ENCODE measurements around the gene RASGRF2. TPM values are rescaled to one million over a fixed set of nuclear protein-coding genes. Genes with fewer than 3 reads are reported as not detected.
"Not testable (repeated sequence)": the region's sequence is repeated elsewhere in the genome, so short reads cannot be mapped to it uniquely, and the experiment has no call there.

Gene RASGRF2
- total RNA-seq, 2 donors from 2014 or later, result 6.9 to 13.9 TPM

DNA sequence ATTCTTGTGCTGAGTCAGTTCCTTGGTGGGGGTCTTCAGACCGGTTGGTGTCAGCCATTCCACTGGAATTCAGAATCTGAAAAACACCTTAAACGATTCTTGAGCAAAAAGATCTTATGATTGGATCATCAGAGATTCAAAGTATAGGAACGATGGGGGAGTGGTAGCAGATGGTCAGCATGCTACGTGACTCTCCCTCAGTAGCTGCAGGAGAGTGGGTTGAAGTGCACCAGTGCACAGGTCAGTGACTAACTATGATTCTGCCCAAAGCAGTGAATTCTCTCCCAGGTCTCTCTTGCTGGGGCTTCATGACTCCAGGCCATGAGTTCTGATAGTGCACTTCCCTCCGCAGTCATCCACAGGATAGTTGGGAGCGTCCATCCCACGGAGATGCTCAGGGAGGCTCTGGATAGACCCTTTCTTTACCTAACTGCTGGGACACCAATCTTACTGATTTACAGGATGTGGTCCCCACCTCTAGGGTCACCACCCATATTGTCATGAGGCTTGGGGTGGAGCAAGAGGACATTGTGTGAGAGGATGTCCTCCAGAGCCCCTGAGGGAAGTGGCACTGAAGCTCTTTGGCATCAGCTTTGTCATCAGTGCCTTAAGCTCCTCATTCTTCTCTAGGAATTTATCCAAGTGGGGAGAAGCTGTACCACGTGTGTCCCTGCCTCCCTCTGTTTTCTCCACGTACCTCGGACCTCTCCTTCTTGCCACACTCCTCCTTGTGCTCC, 62.0 kb downstream of the RASGRF2 start:
- H3K36me3 ChIP-seq, result no peaks in the 10 kb centered on the region
- no peak overlapping the region for H3K27ac ChIP-seq
- ATAC-seq (ENCODE audit: insufficient number of reproducible peaks, low FRiP score, low read depth) (no peak), DNase-seq (ENCODE audit: low spot score) (no peak)
- no peaks in the 10 kb centered on the region for H3K27me3 ChIP-seq (replicated peaks; ENCODE audit: insufficient read depth)
- H3K9me3 ChIP-seq, result no peaks in the 10 kb centered on the region
- H3K4me3 ChIP-seq, result no peak overlapping the region
- TF ChIP-seq, protein P1, sequence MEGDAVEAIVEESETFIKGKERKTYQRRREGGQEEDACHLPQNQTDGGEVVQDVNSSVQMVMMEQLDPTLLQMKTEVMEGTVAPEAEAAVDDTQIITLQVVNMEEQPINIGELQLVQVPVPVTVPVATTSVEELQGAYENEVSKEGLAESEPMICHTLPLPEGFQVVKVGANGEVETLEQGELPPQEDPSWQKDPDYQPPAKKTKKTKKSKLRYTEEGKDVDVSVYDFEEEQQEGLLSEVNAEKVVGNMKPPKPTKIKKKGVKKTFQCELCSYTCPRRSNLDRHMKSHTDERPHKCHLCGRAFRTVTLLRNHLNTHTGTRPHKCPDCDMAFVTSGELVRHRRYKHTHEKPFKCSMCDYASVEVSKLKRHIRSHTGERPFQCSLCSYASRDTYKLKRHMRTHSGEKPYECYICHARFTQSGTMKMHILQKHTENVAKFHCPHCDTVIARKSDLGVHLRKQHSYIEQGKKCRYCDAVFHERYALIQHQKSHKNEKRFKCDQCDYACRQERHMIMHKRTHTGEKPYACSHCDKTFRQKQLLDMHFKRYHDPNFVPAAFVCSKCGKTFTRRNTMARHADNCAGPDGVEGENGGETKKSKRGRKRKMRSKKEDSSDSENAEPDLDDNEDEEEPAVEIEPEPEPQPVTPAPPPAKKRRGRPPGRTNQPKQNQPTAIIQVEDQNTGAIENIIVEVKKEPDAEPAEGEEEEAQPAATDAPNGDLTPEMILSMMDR (IDR thresholded peaks at IDR 0.05), result no peak
- no peaks in the 10 kb centered on the region for H3K4me1 ChIP-seq (ENCODE audit: control insufficient read depth in 1 of 2, low read depth in 2 of 2)

DNA sequence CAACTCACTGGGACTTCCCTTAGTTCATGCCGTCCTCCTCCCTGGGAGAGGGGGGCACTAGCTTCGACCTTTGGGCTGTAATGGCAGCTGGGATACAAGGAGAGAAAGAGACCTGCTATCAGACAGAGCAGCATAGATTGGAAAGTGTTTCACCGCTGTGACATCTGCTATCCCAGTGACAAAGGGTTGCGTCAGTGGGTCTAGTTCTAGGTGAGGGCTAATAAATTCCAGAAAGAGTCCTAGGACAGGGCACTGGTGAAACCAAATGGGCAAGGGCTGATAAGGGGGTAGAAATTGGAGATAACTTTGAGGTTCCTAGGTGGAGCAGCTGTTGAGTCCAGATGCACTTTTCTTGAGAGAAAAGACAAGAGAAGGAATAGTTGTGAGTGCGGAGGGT, 62.5 kb downstream of the RASGRF2 start:
- TF ChIP-seq, protein P1 (IDR thresholded peaks at IDR 0.05), result no peak
- no peak for ATAC-seq (ENCODE audit: insufficient number of reproducible peaks, low FRiP score, low read depth)

GRCh38 chr5:81023261-81023970, 63.3 kb downstream of the RASGRF2 start:
- H3K4me3 ChIP-seq, result no peak overlapping the region
- H3K27me3 ChIP-seq (replicated peaks; ENCODE audit: insufficient read depth), result no peaks in the 10 kb centered on the region
- no peaks in the 10 kb centered on the region for H3K9me3 ChIP-seq
- no peak for DNase-seq (ENCODE audit: low spot score)
- H3K4me1 ChIP-seq (ENCODE audit: control insufficient read depth in 1 of 2, low read depth in 2 of 2), result no peaks in the 10 kb centered on the region
- TF ChIP-seq, protein P1 (IDR thresholded peaks at IDR 0.05), result no peak
- no peak overlapping the region for H3K27ac ChIP-seq
- ATAC-seq (ENCODE audit: insufficient number of reproducible peaks, low FRiP score, low read depth), result no peak
- H3K36me3 ChIP-seq, result no peaks in the 10 kb centered on the region

More for the DNA sequence above, 62.5 kb downstream of the RASGRF2 start:
- Histone ChIP-seq H3K36me3 (no peaks in the 10 kb centered on the region), H3K27ac (no peak overlapping the region), H3K27me3 (replicated peaks; ENCODE audit: insufficient read depth) (no peaks in the 10 kb centered on the region), H3K4me1 (ENCODE audit: control insufficient read depth in 1 of 2, low read depth in 2 of 2) (no peaks in the 10 kb centered on the region), H3K4me3 (no peak overlapping the region), H3K9me3 (no peaks in the 10 kb centered on the region)
- no peak for DNase-seq (ENCODE audit: low spot score)

- H3K4me1 ChIP-seq (ENCODE audit: control insufficient read depth in 1 of 2, low read depth in 2 of 2), result no peaks in the 10 kb centered on the region
- no peaks in the 10 kb centered on the region for H3K27me3 ChIP-seq (replicated peaks; ENCODE audit: insufficient read depth)
- no peaks in the 10 kb centered on the region for H3K9me3 ChIP-seq
- TF ChIP-seq, protein P1 (IDR thresholded peaks at IDR 0.05), result no peak
- H3K27ac ChIP-seq, result no peak overlapping the region
- DNase-seq (ENCODE audit: low spot score), result no peak
- ATAC-seq (ENCODE audit: insufficient number of reproducible peaks, low FRiP score, low read depth), result no peak
- H3K36me3 ChIP-seq, result no peaks in the 10 kb centered on the region
- no peak overlapping the region for H3K4me3 ChIP-seq
These were observed 67.4 kb downstream of the RASGRF2 start for GRCh38 chr5:81027481-81028058.

DNA sequence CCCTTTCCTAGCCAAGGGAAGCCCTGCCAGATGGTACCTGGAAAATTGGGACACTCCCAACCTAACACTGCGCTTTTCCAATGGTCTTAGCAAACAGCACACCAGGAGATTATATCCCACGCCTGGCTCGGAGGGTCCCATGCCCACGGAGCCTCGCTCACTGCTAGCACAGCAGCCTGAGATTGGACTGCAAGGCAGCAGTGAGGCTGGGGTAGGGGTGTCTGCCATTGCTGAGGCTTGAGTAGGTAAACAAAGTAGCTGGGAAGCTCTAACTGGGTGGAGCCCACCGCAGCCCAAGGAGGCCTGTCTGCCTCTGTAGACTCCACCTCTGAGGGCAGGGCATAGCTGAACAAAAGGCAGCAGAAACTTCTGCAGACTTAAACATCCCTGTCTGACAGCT, 68.7 kb downstream of the RASGRF2 start:
- not testable (repeated sequence) for DNase-seq (ENCODE audit: low spot score); ATAC-seq (ENCODE audit: insufficient number of reproducible peaks, low FRiP score, low read depth); H3K9me3 ChIP-seq; H3K36me3 ChIP-seq; H3K27ac ChIP-seq; H3K4me3 ChIP-seq; H3K27me3 ChIP-seq (replicated peaks; ENCODE audit: insufficient read depth); H3K4me1 ChIP-seq (ENCODE audit: control insufficient read depth in 1 of 2, low read depth in 2 of 2)

- H3K27me3 ChIP-seq (replicated peaks; ENCODE audit: insufficient read depth); H3K4me3 ChIP-seq; H3K4me1 ChIP-seq (ENCODE audit: control insufficient read depth in 1 of 2, low read depth in 2 of 2); H3K9me3 ChIP-seq; H3K27ac ChIP-seq; DNase-seq (ENCODE audit: low spot score); ATAC-seq (ENCODE audit: insufficient number of reproducible peaks, low FRiP score, low read depth); H3K36me3 ChIP-seq: not testable (repeated sequence)
These were observed 69.6 kb downstream of the RASGRF2 start for GRCh38 chr5:81029736-81030135.

DNA sequence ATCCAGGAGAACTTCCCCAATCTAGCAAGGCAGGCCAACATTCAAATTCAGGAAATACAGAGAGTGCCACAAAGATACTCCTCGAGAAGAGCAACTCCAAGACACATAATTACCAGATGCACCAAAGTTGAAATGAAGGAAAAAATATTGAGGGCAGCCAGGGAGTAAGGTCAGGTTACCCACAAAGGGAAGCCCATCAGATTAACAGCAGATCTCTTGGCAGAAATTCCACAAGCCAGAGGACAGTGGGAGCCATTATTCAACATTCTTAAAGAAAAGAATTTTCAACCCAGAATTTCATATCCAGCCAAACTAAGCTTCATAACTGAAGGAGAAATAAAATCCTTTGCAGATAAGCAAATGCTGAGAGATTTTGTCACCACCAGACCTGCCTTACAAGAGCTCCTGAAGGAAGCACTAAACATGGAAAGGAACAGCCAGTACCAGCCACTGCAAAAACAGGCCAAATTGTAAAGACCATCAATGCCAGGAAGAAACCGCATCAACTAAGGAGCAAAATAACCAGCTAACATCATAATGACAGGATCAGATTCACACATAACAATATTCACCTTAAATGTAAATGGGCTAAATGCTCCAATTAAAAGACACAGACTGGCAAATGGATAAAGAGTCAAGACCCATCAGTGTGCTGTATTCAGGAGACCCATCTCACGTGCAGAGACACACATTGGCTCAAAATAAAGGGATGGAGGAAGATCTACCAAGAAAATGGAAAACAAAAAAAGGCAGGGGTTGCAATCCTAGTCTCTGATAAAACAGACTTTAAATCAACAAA, 70.3 kb downstream of the RASGRF2 start:
- ATAC-seq (ENCODE audit: insufficient number of reproducible peaks, low FRiP score, low read depth); H3K4me3 ChIP-seq; H3K36me3 ChIP-seq; DNase-seq (ENCODE audit: low spot score); H3K27ac ChIP-seq; H3K9me3 ChIP-seq; H3K4me1 ChIP-seq (ENCODE audit: control insufficient read depth in 1 of 2, low read depth in 2 of 2); H3K27me3 ChIP-seq (replicated peaks; ENCODE audit: insufficient read depth): not testable (repeated sequence)
